Measurements from ENCODE around the gene TEX261.

DNA sequence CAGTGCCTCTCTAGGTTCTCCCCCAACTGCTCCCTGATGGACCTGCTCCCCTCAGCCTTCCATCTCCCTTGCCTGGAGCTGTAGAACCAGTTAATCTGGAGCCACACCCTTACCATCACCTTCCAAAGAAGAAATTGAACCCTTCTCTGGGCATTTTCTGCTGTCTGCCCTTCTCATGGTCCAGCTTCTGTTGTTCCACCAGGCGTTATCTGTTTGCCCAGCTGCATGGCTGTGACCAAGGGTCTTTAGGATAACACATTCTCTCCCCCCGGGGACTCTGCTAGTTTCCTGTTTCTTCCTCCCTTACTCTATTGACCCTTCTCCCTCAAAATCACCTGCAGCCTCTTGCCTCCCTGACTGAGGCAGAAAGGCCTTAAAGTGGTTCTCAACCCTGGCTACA lies 19.4 kb downstream of the TEX261 start:
- TF ChIP-seq, protein P1, sequence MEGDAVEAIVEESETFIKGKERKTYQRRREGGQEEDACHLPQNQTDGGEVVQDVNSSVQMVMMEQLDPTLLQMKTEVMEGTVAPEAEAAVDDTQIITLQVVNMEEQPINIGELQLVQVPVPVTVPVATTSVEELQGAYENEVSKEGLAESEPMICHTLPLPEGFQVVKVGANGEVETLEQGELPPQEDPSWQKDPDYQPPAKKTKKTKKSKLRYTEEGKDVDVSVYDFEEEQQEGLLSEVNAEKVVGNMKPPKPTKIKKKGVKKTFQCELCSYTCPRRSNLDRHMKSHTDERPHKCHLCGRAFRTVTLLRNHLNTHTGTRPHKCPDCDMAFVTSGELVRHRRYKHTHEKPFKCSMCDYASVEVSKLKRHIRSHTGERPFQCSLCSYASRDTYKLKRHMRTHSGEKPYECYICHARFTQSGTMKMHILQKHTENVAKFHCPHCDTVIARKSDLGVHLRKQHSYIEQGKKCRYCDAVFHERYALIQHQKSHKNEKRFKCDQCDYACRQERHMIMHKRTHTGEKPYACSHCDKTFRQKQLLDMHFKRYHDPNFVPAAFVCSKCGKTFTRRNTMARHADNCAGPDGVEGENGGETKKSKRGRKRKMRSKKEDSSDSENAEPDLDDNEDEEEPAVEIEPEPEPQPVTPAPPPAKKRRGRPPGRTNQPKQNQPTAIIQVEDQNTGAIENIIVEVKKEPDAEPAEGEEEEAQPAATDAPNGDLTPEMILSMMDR (IDR thresholded peaks at IDR 0.05): no peak
- TF ChIP-seq POLR2A (IDR thresholded peaks at IDR 0.05): no peak
- TF ChIP-seq POLR2AphosphoS5 (IDR thresholded peaks at IDR 0.05): no peak
- TF ChIP-seq EP300 (IDR thresholded peaks at IDR 0.05): no peak
